ENCODE measurements around the gene LMLN. TPM values are rescaled to one million over a fixed set of nuclear protein-coding genes. Genes with fewer than 3 reads are reported as not detected.

Gene LMLN
- polyA plus RNA-seq, 1 of the 3 experiments (the other 2 are of a cell fraction), result 7.4 TPM

DNA sequence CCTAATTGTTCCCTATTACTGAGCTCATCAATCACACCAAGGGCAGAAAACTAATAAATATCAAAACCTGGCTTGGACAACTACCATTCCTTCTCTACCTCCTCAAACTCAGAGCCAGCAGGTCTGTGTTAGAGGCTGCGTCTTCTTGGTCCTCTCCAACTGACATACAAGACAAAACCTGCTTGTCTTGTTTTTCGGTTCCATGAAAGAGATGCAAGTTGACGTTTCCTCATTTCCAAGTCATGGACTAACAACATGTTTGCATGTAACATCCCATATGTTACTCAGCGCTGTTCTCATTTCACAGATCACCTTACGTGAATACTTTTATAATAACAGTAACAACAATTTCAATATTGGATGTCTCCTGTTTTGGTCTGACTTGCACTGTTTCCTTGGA is 110.9 kb downstream of the LMLN start:
- ChIA-PET POLR2A (no interaction called here), CTCF (interaction anchor here (1.0 to 2.2 kb wide), 2 partner anchors 10 to 20 kb away, joined by 3 to 11 read pairs; no protein-coding TSS in a partner anchor)
- Histone ChIP-seq H2AFZ (ENCODE audit: low read depth) (no peak overlapping the region), H3K4me3 (ENCODE audit: low read depth in 2 of 2, low read length in 1 of 2) (no peak overlapping the region), H3F3A (replicated peaks; ENCODE audit: insufficient read depth) (no peaks in the 10 kb centered on the region), H4K20me1 (ENCODE audit: insufficient read depth) (no peaks in the 10 kb centered on the region), H3K4me1 (ENCODE audit: control insufficient read depth in 1 of 2, insufficient read depth in 2 of 2, low read depth in 1 of 2, low read length in 1 of 2) (no peaks in the 10 kb centered on the region), H3K9ac (no peak overlapping the region), H3K36me3 (replicated peaks in 1 of 2; ENCODE audit: control insufficient read depth in 1 of 2, insufficient read depth in 2 of 2, low read length in 1 of 2) (no peaks in the 10 kb centered on the region), H3K9me3 (no peaks in the 10 kb centered on the region), H3K27ac (ENCODE audit: low read depth in 2 of 2, low read length in 1 of 2) (no peak overlapping the region), H3K9me2 (no peaks in the 10 kb centered on the region), H3K27me3 (ENCODE audit: insufficient read depth) (peaks cover 32% of the 10 kb centered on the region; the same call in 1 of the 2 replicates), H3K79me2 (ENCODE audit: insufficient read depth) (no peaks in the 10 kb centered on the region), H3K4me2 (no peak overlapping the region)
- no peak for TF ChIP-seq CHD2 (IDR thresholded peaks at IDR 0.05; ENCODE audit: low read length, partially characterized antibody)
- no peak for TF ChIP-seq POLR2AphosphoS5 (IDR thresholded peaks at IDR 0.05; ENCODE audit: low read depth, low read length)
- no peak for TF ChIP-seq TCF12 (IDR thresholded peaks at IDR 0.05)
- TF ChIP-seq SMC3 (IDR thresholded peaks at IDR 0.05; ENCODE audit: low read depth, low read length), result no peak
- no peak for TF ChIP-seq YY1 (IDR thresholded peaks at IDR 0.05; ENCODE audit: low read depth)
- TF ChIP-seq MEF2A (IDR thresholded peaks at IDR 0.05; ENCODE audit: borderline replicate concordance, low read depth), result no peak
- TF ChIP-seq SIN3A (IDR thresholded peaks at IDR 0.05; ENCODE audit: borderline replicate concordance, low read depth, low read length), result no peak
- TF ChIP-seq FOXM1 (IDR thresholded peaks at IDR 0.05; ENCODE audit: low read depth), result no peak
- no peak for TF ChIP-seq JUND (IDR thresholded peaks at IDR 0.05)
- TF ChIP-seq RXRA (IDR thresholded peaks at IDR 0.05; ENCODE audit: borderline replicate concordance, low read depth), result no peak
- TF ChIP-seq, protein P1, sequence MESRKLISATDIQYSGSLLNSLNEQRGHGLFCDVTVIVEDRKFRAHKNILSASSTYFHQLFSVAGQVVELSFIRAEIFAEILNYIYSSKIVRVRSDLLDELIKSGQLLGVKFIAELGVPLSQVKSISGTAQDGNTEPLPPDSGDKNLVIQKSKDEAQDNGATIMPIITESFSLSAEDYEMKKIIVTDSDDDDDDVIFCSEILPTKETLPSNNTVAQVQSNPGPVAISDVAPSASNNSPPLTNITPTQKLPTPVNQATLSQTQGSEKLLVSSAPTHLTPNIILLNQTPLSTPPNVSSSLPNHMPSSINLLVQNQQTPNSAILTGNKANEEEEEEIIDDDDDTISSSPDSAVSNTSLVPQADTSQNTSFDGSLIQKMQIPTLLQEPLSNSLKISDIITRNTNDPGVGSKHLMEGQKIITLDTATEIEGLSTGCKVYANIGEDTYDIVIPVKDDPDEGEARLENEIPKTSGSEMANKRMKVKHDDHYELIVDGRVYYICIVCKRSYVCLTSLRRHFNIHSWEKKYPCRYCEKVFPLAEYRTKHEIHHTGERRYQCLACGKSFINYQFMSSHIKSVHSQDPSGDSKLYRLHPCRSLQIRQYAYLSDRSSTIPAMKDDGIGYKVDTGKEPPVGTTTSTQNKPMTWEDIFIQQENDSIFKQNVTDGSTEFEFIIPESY (IDR thresholded peaks at IDR 0.05; ENCODE audit: borderline replicate concordance, low read depth), result no peak
- TF ChIP-seq TEAD4 (IDR thresholded peaks at IDR 0.05; ENCODE audit: borderline replicate concordance, insufficient read depth), result no peak
- no peak for TF ChIP-seq MXI1 (IDR thresholded peaks at IDR 0.05; ENCODE audit: low read depth, low read length)
- no peak for TF ChIP-seq PBX3 (IDR thresholded peaks at IDR 0.05)
- no peak for TF ChIP-seq FOSL2 (IDR thresholded peaks at IDR 0.05; ENCODE audit: borderline replicate concordance, low read depth)
- no peak for DNase-seq
- 65% methylated on average over 5 of the region's 5 CpGs for WGBS (ENCODE audit: low lambda C conversion rate)

DNA sequence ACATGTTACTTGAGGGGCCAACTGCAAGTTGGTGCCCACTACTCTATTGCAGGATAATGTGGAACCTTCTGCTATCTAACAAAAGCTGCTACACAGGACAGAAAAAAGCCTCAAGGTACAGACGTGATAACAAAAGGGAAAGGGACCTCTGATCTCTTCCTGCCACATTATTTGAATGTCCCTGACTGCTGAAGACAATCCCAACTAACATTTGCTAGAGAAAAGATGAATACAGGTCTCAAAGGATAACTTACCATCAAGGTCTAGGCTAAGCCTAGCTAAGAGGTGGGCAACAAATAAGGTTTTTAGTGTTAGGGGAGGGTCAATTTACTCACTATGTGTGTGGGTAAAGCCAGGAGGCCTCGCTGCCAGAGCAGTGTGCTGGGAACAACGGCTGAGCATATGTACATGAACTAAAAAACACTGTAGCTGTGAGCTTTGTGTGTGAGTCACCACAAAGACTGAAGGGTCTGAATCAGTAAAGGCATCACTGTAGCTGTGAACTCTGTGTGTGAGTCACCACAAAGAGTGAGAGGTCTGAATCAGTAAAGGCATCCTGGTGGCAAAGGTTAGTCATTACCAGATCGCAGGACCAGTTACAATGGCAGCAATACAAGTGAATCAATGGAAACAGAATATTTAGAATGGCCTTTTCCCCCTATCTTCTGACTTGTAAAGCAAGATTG is 111.7 kb downstream of the LMLN start:
- CTCF ChIA-PET, result interaction anchor here (0.6 to 2.2 kb wide), 2 partner anchors 9 to 166 kb away, joined by 4 to 11 read pairs; no protein-coding TSS in a partner anchor
- no peak overlapping the region for H3K4me2 ChIP-seq
- no peaks in the 10 kb centered on the region for H3K9me2 ChIP-seq
- H3K9me3 ChIP-seq, result no peaks in the 10 kb centered on the region
- no peaks in the 10 kb centered on the region for H4K20me1 ChIP-seq (ENCODE audit: insufficient read depth)
- H3K27ac ChIP-seq (ENCODE audit: low read depth in 2 of 2, low read length in 1 of 2), result 0 out of 4 replicates have a peak overlapping the region, but pooled peaks of 1 of the 2 experiments have one; percentile 7
- H3K4me3 ChIP-seq (ENCODE audit: low read depth in 2 of 2, low read length in 1 of 2), result no peak overlapping the region
- 13% methylated on average over 4 of the region's 4 CpGs for WGBS (ENCODE audit: low lambda C conversion rate)
- H3K79me2 ChIP-seq (ENCODE audit: insufficient read depth), result no peaks in the 10 kb centered on the region
- POLR2A ChIA-PET, result no interaction called here
- DNase-seq, result no peak
- H3K36me3 ChIP-seq (replicated peaks in 1 of 2; ENCODE audit: control insufficient read depth in 1 of 2, insufficient read depth in 2 of 2, low read length in 1 of 2), result no peaks in the 10 kb centered on the region
- H3K27me3 ChIP-seq (ENCODE audit: insufficient read depth), result peaks cover 28% of the 10 kb centered on the region; the same call in 1 of the 2 replicates
- H3K9ac ChIP-seq, result no peak overlapping the region
- H2AFZ ChIP-seq (ENCODE audit: low read depth), result no peak overlapping the region
- H3F3A ChIP-seq (replicated peaks; ENCODE audit: insufficient read depth), result no peaks in the 10 kb centered on the region
- H3K4me1 ChIP-seq (ENCODE audit: control insufficient read depth in 1 of 2, insufficient read depth in 2 of 2, low read depth in 1 of 2, low read length in 1 of 2), result no peaks in the 10 kb centered on the region
- TF ChIP-seq SIN3A (IDR thresholded peaks at IDR 0.05; ENCODE audit: borderline replicate concordance, low read depth, low read length) (no peak), GATA2 (CRISPR knock-in tag; IDR thresholded peaks at IDR 0.05) (no peak), POLR2AphosphoS5 (IDR thresholded peaks at IDR 0.05; ENCODE audit: low read depth, low read length) (peak; percentile 19; the same call in 1 of the 2 replicates), JUND (IDR thresholded peaks at IDR 0.05) (peak; percentile 83), PBX3 (IDR thresholded peaks at IDR 0.05) (peak; percentile 48), FOSL2 (IDR thresholded peaks at IDR 0.05; ENCODE audit: borderline replicate concordance, low read depth) (peak; percentile 95)
- TF ChIP-seq, protein P2, sequence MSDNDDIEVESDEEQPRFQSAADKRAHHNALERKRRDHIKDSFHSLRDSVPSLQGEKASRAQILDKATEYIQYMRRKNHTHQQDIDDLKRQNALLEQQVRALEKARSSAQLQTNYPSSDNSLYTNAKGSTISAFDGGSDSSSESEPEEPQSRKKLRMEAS (IDR thresholded peaks at IDR 0.05; ENCODE audit: low read depth), result peak; percentile 21; the same call in 1 of the 2 replicates
- TF ChIP-seq, protein P1 (IDR thresholded peaks at IDR 0.05; ENCODE audit: borderline replicate concordance, low read depth), result no peak

All from SK-N-SH (cell line).